ENCODE results near the gene HAPLN2.

DNA sequence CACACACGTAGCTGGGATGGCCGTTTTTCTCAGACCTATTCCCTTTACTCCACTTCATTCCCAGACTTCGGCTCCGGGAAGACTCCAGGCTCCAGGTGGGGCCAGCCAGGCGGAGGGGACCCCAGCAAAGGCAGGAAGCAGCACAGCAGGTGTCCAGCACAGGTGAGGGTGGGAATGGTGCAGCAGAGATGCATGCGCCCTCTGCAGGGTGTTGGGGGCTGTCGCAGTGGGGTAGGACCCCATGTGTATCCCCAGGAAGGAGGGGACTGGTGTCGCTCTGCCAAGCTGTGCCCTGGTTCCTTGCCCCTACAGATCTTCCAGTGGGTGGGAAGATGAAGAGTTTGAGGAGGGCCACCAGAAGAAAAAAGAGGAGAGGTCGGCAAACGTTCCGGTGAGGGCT is 34.4 kb upstream of the HAPLN2 start:
- TF ChIP-seq POLR2A (IDR thresholded peaks at IDR 0.05; ENCODE audit: low read depth), result no peak
- no peak for TF ChIP-seq POLR2AphosphoS5 (IDR thresholded peaks at IDR 0.05)
- no peak for TF ChIP-seq CTCF (IDR thresholded peaks at IDR 0.05)
- TF ChIP-seq EP300 (IDR thresholded peaks at IDR 0.05), result no peak

Measured in esophagus muscularis mucosa (tissue), 4 donors.